COLO829 (cell line): ENCODE results near the gene PCDH11Y.
"Not testable (repeated sequence)": the region's sequence is repeated elsewhere in the genome, so short reads cannot be mapped to it uniquely, and the experiment has no call there.

ENCODE experiments used
- DNase-seq: peaks from one replicate; pipeline ENCODE4 v3.0.0; 2012; ENCODE audit warnings: low spot score

The PCDH11Y gene

GRCh38 chrY:5000057-5000456 is at the start of gene PCDH11Y:
Gene PCDH11Y (plus strand): TSS chrY:5000296. CDS start chrY:5057100, 56,804 bp downstream.
- not testable (repeated sequence) for DNase-seq

- DNase-seq, result not testable (repeated sequence)
Observed at GRCh38 chrY:4967894-4968293, 32.2 kb upstream of the PCDH11Y start.

GRCh38 chrY:4991743-4992400 is 8.2 kb upstream of the PCDH11Y start:
- DNase-seq, result not testable (repeated sequence)

- DNase-seq, result not testable (repeated sequence)
Observed at GRCh38 chrY:4994892-4995291, 5.2 kb upstream of the PCDH11Y start.

GRCh38 chrY:5002476-5003184 is 2.5 kb downstream of the PCDH11Y start:
- not testable (repeated sequence) for DNase-seq

GRCh38 chrY:5038972-5039523 is 39.0 kb downstream of the PCDH11Y start:
- DNase-seq, result not testable (repeated sequence)

- DNase-seq, result not testable (repeated sequence)
Observed at GRCh38 chrY:5083017-5083416, 82.9 kb downstream of the PCDH11Y start.

GRCh38 chrY:5182998-5183397 is 182.9 kb downstream of the PCDH11Y start:
- DNase-seq, result not testable (repeated sequence)

GRCh38 chrY:5215116-5215515 is 215.0 kb downstream of the PCDH11Y start:
- DNase-seq, result not testable (repeated sequence)

- DNase-seq, result not testable (repeated sequence)
Observed at GRCh38 chrY:5324931-5325330, 324.8 kb downstream of the PCDH11Y start.

GRCh38 chrY:5342220-5342619 is 342.1 kb downstream of the PCDH11Y start:
- not testable (repeated sequence) for DNase-seq

- DNase-seq, result not testable (repeated sequence)
Observed at GRCh38 chrY:5543705-5544104, 543.6 kb downstream of the PCDH11Y start.

GRCh38 chrY:5638589-5638988 is 638.5 kb downstream of the PCDH11Y start:
- not testable (repeated sequence) for DNase-seq

GRCh38 chrY:5679265-5679664 is 679.2 kb downstream of the PCDH11Y start:
- DNase-seq, result not testable (repeated sequence)

- DNase-seq, result not testable (repeated sequence)
Observed at GRCh38 chrY:5708727-5709126, 708.6 kb downstream of the PCDH11Y start.

GRCh38 chrY:5709788-5710381 is 709.8 kb downstream of the PCDH11Y start:
- DNase-seq, result not testable (repeated sequence)

- not testable (repeated sequence) for DNase-seq
Observed at GRCh38 chrY:5761403-5761802, 761.3 kb downstream of the PCDH11Y start.

GRCh38 chrY:5776485-5776884 is 776.4 kb downstream of the PCDH11Y start:
- DNase-seq, result not testable (repeated sequence)
